GM13977 (cell line): ENCODE measurements around the gene LMX1A.

Source experiments
- DNase-seq: peaks from one replicate; pipeline ENCODE4 v3.0.0; 2012; ENCODE audit warnings: low spot score
- CTCF ChIP-seq: IDR thresholded peaks from 2 replicates; pipeline ENCODE4 v1.5.1; 2012; ENCODE audit warnings: mild to moderate bottlenecking, control low read depth; ENCODE audit not compliant: insufficient read depth; ENCODE audit errors: extremely low read depth, missing control alignments
- in situ Hi-C: fragments of 300-500 bp; cut with MboI; formaldehyde crosslinking; loops from one replicate; pipeline ENCODE4 v1.12.0; 2022; ENCODE audit warnings: low sequenced_read_pairs, low pct_unique_long_range_greater_than_20kb, mixed read lengths, inconsistent platforms; ENCODE audit not compliant: unreplicated experiment

LMX1A gene

DNA sequence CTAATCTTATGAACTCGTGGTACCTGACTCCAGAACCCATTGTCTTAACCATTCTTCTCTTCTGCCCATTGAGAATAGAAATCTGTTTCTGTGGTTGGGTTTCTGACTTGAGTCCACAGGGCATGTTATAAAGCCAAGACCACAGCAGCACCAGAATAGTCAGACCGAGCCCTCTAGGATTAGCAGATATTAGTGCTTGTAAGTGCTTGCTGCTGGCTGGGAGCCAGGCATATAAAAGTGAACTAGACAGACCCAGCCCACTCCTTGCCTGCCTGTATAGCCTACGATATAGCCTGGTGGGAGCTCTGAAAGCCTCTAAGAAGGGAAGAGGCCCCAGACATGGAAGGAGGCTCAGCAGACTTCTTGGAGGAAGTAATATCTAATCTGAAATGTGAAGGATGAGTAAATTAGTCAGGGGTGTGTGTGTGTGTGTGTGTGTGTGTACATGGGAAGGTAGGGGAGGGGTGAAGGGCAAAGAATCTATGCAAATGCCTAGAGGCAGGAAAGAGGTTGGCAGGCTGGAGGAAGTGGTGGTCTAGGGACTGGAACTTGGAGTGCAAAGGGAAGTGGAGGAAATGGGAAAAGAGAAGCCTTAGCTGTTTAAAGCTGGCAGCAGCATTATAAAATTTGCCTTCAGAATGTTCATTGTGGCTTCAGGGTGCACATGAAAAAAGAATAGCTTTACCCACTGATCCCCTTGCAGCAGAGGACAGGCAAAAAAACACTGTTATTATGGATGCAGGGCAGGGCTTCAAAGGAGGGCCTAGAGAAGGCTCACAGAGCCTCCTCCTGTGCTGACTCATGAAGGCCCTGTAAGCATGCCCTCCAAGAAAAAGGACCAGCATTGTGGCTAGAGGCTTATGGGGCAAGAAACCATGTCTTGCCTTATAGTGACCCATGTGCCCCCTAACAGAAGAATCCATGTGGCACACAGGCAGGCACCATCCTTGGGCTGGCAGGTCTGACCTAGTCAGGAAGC, 169.2 kb downstream of the LMX1A start:
- in situ Hi-C loops = no loop called here

GRCh38 chr1:165185161-165185889, 171.2 kb downstream of the LMX1A start:
- no peak for DNase-seq
- no peak for TF ChIP-seq CTCF
- in situ Hi-C loops = no loop called here

More for the DNA sequence above, 169.2 kb downstream of the LMX1A start:
- no peak for TF ChIP-seq CTCF
- DNase-seq = no peak

DNA sequence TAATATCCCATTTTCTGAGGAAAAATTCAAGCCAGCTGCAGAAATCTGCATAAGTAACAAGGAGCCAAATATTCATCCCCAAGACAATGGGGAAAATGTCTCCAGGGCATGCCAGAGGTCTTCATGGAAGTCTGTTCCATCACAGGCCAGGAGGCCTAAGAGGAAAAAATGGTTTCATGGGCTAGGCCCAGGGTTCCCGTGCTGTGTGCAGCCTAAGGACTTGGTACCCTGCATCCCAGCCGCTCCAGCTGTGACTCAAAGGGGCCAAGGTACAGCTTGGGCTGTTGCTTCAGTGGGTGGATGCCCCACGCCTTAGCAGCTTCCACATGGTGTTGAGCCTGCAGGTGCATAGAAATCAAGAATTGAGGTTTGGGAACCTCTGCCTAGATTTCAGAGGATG, 173.5 kb downstream of the LMX1A start:
- TF ChIP-seq CTCF = no peak
- in situ Hi-C loops = no loop called here
- no peak for DNase-seq

GRCh38 chr1:165179306-165179705, 177.2 kb downstream of the LMX1A start:
- in situ Hi-C loops = no loop called here
- no peak for TF ChIP-seq CTCF
- DNase-seq = no peak

- no peak for DNase-seq
- TF ChIP-seq CTCF = no peak
- in situ Hi-C loops = no loop called here
Measured at GRCh38 chr1:165174491-165174890, 182.0 kb downstream of the LMX1A start.

DNA sequence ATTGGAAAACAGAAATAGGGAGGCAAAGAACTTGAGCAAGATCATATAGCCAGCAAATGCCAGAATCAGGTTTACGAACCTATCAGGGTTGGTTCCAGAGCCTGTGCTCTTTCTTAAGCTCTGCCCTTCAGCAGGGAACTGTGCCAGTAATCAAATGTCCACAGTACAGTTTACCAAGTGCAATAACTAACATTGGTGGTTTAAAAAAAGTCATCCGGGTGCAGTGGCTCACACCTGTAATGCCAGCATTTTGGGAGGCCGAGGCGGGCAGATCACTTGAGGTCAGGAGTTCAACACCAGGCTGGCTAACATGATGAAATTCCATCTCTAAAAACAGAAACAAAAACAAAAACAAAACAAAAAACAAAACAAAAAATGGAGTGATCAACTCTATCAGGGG, 182.7 kb downstream of the LMX1A start:
- TF ChIP-seq CTCF = no peak
- in situ Hi-C loops = no loop called here
- DNase-seq = no peak
